SKM-1 treated with dmso at 0.1 percent for 144 hours (cell line): Measurements from ENCODE around the gene KRTAP5-1.
"Not testable (repeated sequence)": the region's sequence is repeated elsewhere in the genome, so short reads cannot be mapped to it uniquely, and the experiment has no call there.

Experiments used
- DNase-seq: peaks from one replicate; lab custom pipeline; 2025; ENCODE audit not compliant: unreplicated experiment; lab: John Stamatoyannopoulos, UW

The KRTAP5-1 gene

GRCh38 chr11:1584661-1585370 lies at the start of gene KRTAP5-1:
TSS of gene KRTAP5-1 (minus strand) at chr11:1585283. CDS start at chr11:1585249, 34 bp downstream.
- DNase-seq: not testable (repeated sequence)

- DNase-seq: no peak
These were observed 48.8 kb upstream of the KRTAP5-1 start for GRCh38 chr11:1633864-1634263.

- no peak for DNase-seq
These were observed 47.1 kb upstream of the KRTAP5-1 start for GRCh38 chr11:1632053-1632714.

GRCh38 chr11:1631066-1631568 lies 46.0 kb upstream of the KRTAP5-1 start:
- DNase-seq: no peak

GRCh38 chr11:1630271-1630670 lies 45.2 kb upstream of the KRTAP5-1 start:
- no peak for DNase-seq

- DNase-seq: no peak
These were observed 44.5 kb upstream of the KRTAP5-1 start, which contains the start of gene KRTAP5-5 for GRCh38 chr11:1629326-1630185. TSS of gene KRTAP5-5 (plus strand) at chr11:1629775. CDS start at chr11:1629841, 66 bp downstream.

- DNase-seq: peak; percentile 43
These were observed 43.6 kb upstream of the KRTAP5-1 start for GRCh38 chr11:1628506-1629325.

- no peak for DNase-seq
These were observed 40.5 kb upstream of the KRTAP5-1 start for GRCh38 chr11:1625541-1625940.

- no peak for DNase-seq
These were observed 39.5 kb upstream of the KRTAP5-1 start for GRCh38 chr11:1624621-1625020.

- DNase-seq: no peak
These were observed 38.6 kb upstream of the KRTAP5-1 start for GRCh38 chr11:1623716-1624115.

- DNase-seq: no peak
These were observed 37.0 kb upstream of the KRTAP5-1 start, which contains the start of gene KRTAP5-4 for GRCh38 chr11:1622086-1622485. TSS of gene KRTAP5-4 (minus strand) at chr11:1622138. CDS start at chr11:1622093, 45 bp downstream.

GRCh38 chr11:1619449-1619848 lies 34.4 kb upstream of the KRTAP5-1 start:
- DNase-seq: no peak

- DNase-seq: no peak
These were observed 33.1 kb upstream of the KRTAP5-1 start for GRCh38 chr11:1618231-1618630.

GRCh38 chr11:1608363-1608762 lies 23.3 kb upstream of the KRTAP5-1 start, which contains the start of gene KRTAP5-3:
TSS of gene KRTAP5-3 (minus strand) at chr11:1608463. CDS start at chr11:1608385, 78 bp downstream.
- DNase-seq: no peak

GRCh38 chr11:1607901-1608300 lies 22.8 kb upstream of the KRTAP5-1 start:
- DNase-seq: not testable (repeated sequence)

GRCh38 chr11:1607156-1607845 lies 22.2 kb upstream of the KRTAP5-1 start:
- DNase-seq: not testable (repeated sequence)

- not testable (repeated sequence) for DNase-seq
These were observed 20.8 kb upstream of the KRTAP5-1 start for GRCh38 chr11:1605923-1606322.

- no peak for DNase-seq
These were observed 19.6 kb upstream of the KRTAP5-1 start for GRCh38 chr11:1604711-1605110.

GRCh38 chr11:1604181-1604580 lies 19.1 kb upstream of the KRTAP5-1 start:
- DNase-seq: no peak

GRCh38 chr11:1603629-1604028 lies 18.5 kb upstream of the KRTAP5-1 start:
- DNase-seq: no peak
